Measurements from ENCODE around the gene THBS2.
"Not testable (repeated sequence)": the region's sequence is repeated elsewhere in the genome, so short reads cannot be mapped to it uniquely, and the experiment has no call there.

The THBS2 gene

GRCh38 chr6:169185692-169186485 is 67.8 kb downstream of the THBS2 start:
- Histone ChIP-seq H3K4me2 (no peak overlapping the region), H4K20me1 (ENCODE audit: insufficient read depth) (no peaks in the 10 kb centered on the region), H3K79me2 (ENCODE audit: insufficient read depth, low read depth) (no peaks in the 10 kb centered on the region), H3K27ac (no peak overlapping the region), H3K27me3 (ENCODE audit: insufficient read depth, low read depth) (no peaks in the 10 kb centered on the region), H3K4me1 (ENCODE audit: low read depth, poor library complexity, severe bottlenecking) (no peaks in the 10 kb centered on the region), H3K9ac (no peak overlapping the region), H3K4me3 (IDR thresholded peaks at IDR 0.05; ENCODE audit: insufficient read depth, low read depth, low read length) (no peak overlapping the region), H3K36me3 (ENCODE audit: insufficient read depth) (no peaks in the 10 kb centered on the region), H2AFZ (ENCODE audit: low read depth) (no peak overlapping the region)
- TF ChIP-seq CTCF (conservative IDR thresholded peaks at IDR 0.05; ENCODE audit: low read depth, low read length): no peak

GRCh38 chr6:169185011-169185521 is 68.6 kb downstream of the THBS2 start:
- no peaks in the 10 kb centered on the region for H3K4me1 ChIP-seq (ENCODE audit: low read depth, poor library complexity, severe bottlenecking)
- H3K9ac ChIP-seq: no peak overlapping the region
- H3K27me3 ChIP-seq (ENCODE audit: insufficient read depth, low read depth): no peaks in the 10 kb centered on the region
- no peak overlapping the region for H3K27ac ChIP-seq
- no peaks in the 10 kb centered on the region for H3K79me2 ChIP-seq (ENCODE audit: insufficient read depth, low read depth)
- no peak for TF ChIP-seq CTCF (conservative IDR thresholded peaks at IDR 0.05; ENCODE audit: low read depth, low read length)
- H4K20me1 ChIP-seq (ENCODE audit: insufficient read depth): no peaks in the 10 kb centered on the region
- H3K4me3 ChIP-seq (IDR thresholded peaks at IDR 0.05; ENCODE audit: insufficient read depth, low read depth, low read length): no peak overlapping the region
- no peak overlapping the region for H3K4me2 ChIP-seq
- H2AFZ ChIP-seq (ENCODE audit: low read depth): no peak overlapping the region
- no peaks in the 10 kb centered on the region for H3K36me3 ChIP-seq (ENCODE audit: insufficient read depth)

- Histone ChIP-seq H3K4me2 (no peak overlapping the region), H3K36me3 (ENCODE audit: insufficient read depth) (no peaks in the 10 kb centered on the region), H3K27ac (no peak overlapping the region), H4K20me1 (ENCODE audit: insufficient read depth) (no peaks in the 10 kb centered on the region), H3K4me1 (ENCODE audit: low read depth, poor library complexity, severe bottlenecking) (no peaks in the 10 kb centered on the region), H3K9ac (no peak overlapping the region), H3K4me3 (IDR thresholded peaks at IDR 0.05; ENCODE audit: insufficient read depth, low read depth, low read length) (no peak overlapping the region), H3K27me3 (ENCODE audit: insufficient read depth, low read depth) (no peaks in the 10 kb centered on the region), H2AFZ (ENCODE audit: low read depth) (no peak overlapping the region), H3K79me2 (ENCODE audit: insufficient read depth, low read depth) (no peaks in the 10 kb centered on the region)
- no peak for TF ChIP-seq CTCF (conservative IDR thresholded peaks at IDR 0.05; ENCODE audit: low read depth, low read length)
These were observed 69.2 kb downstream of the THBS2 start for GRCh38 chr6:169184419-169184818.

- H3K4me3 ChIP-seq (IDR thresholded peaks at IDR 0.05; ENCODE audit: insufficient read depth, low read depth, low read length): no peak overlapping the region
- no peak for TF ChIP-seq CTCF (conservative IDR thresholded peaks at IDR 0.05; ENCODE audit: low read depth, low read length)
These were observed 70.4 kb downstream of the THBS2 start for GRCh38 chr6:169183233-169183632.

GRCh38 chr6:169179831-169180230 is 73.8 kb downstream of the THBS2 start:
- H2AFZ ChIP-seq (ENCODE audit: low read depth); H3K79me2 ChIP-seq (ENCODE audit: insufficient read depth, low read depth); H3K9ac ChIP-seq; H3K36me3 ChIP-seq (ENCODE audit: insufficient read depth); H3K27me3 ChIP-seq (ENCODE audit: insufficient read depth, low read depth); H3K27ac ChIP-seq; H4K20me1 ChIP-seq (ENCODE audit: insufficient read depth); H3K4me2 ChIP-seq; H3K4me3 ChIP-seq (IDR thresholded peaks at IDR 0.05; ENCODE audit: insufficient read depth, low read depth, low read length); H3K4me1 ChIP-seq (ENCODE audit: low read depth, poor library complexity, severe bottlenecking): not testable (repeated sequence)

More at GRCh38 chr6:169183233-169183632, 70.4 kb downstream of the THBS2 start:
- Histone ChIP-seq H2AFZ (ENCODE audit: low read depth) (no peak overlapping the region), H3K9ac (no peak overlapping the region), H4K20me1 (ENCODE audit: insufficient read depth) (no peaks in the 10 kb centered on the region), H3K4me2 (no peak overlapping the region), H3K27ac (no peak overlapping the region), H3K36me3 (ENCODE audit: insufficient read depth) (no peaks in the 10 kb centered on the region), H3K79me2 (ENCODE audit: insufficient read depth, low read depth) (no peaks in the 10 kb centered on the region), H3K4me1 (ENCODE audit: low read depth, poor library complexity, severe bottlenecking) (no peaks in the 10 kb centered on the region), H3K27me3 (ENCODE audit: insufficient read depth, low read depth) (no peaks in the 10 kb centered on the region)
